HepG2 (cell line): ENCODE measurements around the gene PTX4. TPM values are rescaled to one million over a fixed set of nuclear protein-coding genes. Genes with fewer than 3 reads are reported as not detected.

Source experiments
- GABPB1 ChIP-seq: IDR thresholded peaks from 2 replicates; pipeline ENCODE4 v1.6.1; 2016; ENCODE audit warnings: mild to moderate bottlenecking, missing genetic modification reagents, moderate library complexity, missing compliant biosample characterization
- HNF4G ChIP-seq, 2 experiments: sonication (generic) in 1 of 2; formaldehyde crosslinking in 1 of 2; IDR thresholded peaks; 2 replicates each; pipeline versions ENCODE4 v1.4.0 to v1.6.1; 2011 to 2020; ENCODE audit warnings: borderline replicate concordance in 2 of 2, low read depth in 2 of 2, mild to moderate bottlenecking in 2 of 2, low read length in 1 of 2, missing genetic modification reagents in 1 of 2, moderate library complexity in 1 of 2
- NR1H2 ChIP-seq: sonication (generic); formaldehyde crosslinking; IDR thresholded peaks from 2 replicates; pipeline ENCODE4 v1.8.1; 2022; ENCODE audit warnings: low read depth, missing genetic modification reagents, borderline replicate concordance
- RORA ChIP-seq: sonication (generic); formaldehyde crosslinking; IDR thresholded peaks from 2 replicates; pipeline ENCODE4 v1.5.0; 2020; ENCODE audit warnings: mild to moderate bottlenecking, missing genetic modification reagents, moderate library complexity
- SALL1 ChIP-seq: sonication (generic); formaldehyde crosslinking; IDR thresholded peaks from 2 replicates; pipeline ENCODE4 v1.8.0; 2022; ENCODE audit warnings: mild to moderate bottlenecking, missing genetic modification reagents
- SP140L ChIP-seq: sonication (generic); formaldehyde crosslinking; IDR thresholded peaks from 2 replicates; pipeline ENCODE4 v1.4.0; 2020; ENCODE audit warnings: missing genetic modification reagents, borderline replicate concordance
- TARDBP ChIP-seq: sonication (generic); formaldehyde crosslinking; IDR thresholded peaks from 2 replicates; pipeline ENCODE4 v1.8.0; 2022; ENCODE audit warnings: mild to moderate bottlenecking, missing genetic modification reagents
- ZFP41 ChIP-seq: sonication (generic); formaldehyde crosslinking; IDR thresholded peaks from 2 replicates; pipeline ENCODE4 v1.4.0; 2020; ENCODE audit warnings: mild to moderate bottlenecking, missing genetic modification reagents, borderline replicate concordance
- ZFP62 ChIP-seq: sonication (generic); formaldehyde crosslinking; IDR thresholded peaks from 2 replicates; pipeline ENCODE4 v1.4.0; 2020; ENCODE audit warnings: missing genetic modification reagents
- ZNF30 ChIP-seq: sonication (generic); formaldehyde crosslinking; IDR thresholded peaks from 2 replicates; pipeline ENCODE4 v1.5.0; 2020; ENCODE audit warnings: mild to moderate bottlenecking, missing genetic modification reagents
- ZNF407 ChIP-seq: sonication (generic); formaldehyde crosslinking; IDR thresholded peaks from one replicate; pipeline ENCODE4 v1.5.1; 2020; ENCODE audit warnings: mild to moderate bottlenecking, missing genetic modification reagents; ENCODE audit errors: not compliant biosample characterization
- ZNF782 ChIP-seq: sonication (generic); formaldehyde crosslinking; IDR thresholded peaks from 2 replicates; pipeline ENCODE4 v1.4.0; 2020; ENCODE audit warnings: missing genetic modification reagents, mild to moderate bottlenecking, borderline replicate concordance
- ZNF891 ChIP-seq: sonication (generic); formaldehyde crosslinking; IDR thresholded peaks from 2 replicates; pipeline ENCODE4 v1.5.0; 2020; ENCODE audit warnings: mild to moderate bottlenecking, missing genetic modification reagents
- ZSCAN31 ChIP-seq: sonication (generic); formaldehyde crosslinking; IDR thresholded peaks from 2 replicates; pipeline ENCODE4 v1.5.0; 2020; ENCODE audit warnings: low read depth, mild to moderate bottlenecking, missing genetic modification reagents
- polyA plus RNA-seq, 8 experiments: library from polyadenylated mRNA; depleted of rRNA in 3 of 8; stranded (reverse) in 7 of 8; unstranded in 1 of 8; fragments of >200 nt; fragmentation: Illumina TruSeq in 4 of 8; extraction: Trizol in 4 of 8; gene quantifications; 2 replicates each; pipeline versions ENCODE4 v1.2.1 to v1.2.3, GENCODE V29; 2011 to 2016; ENCODE audit warnings: low read depth in 4 of 8, missing spikeins in 1 of 8, mixed read lengths in 1 of 8; ENCODE audit not compliant: insufficient read depth in 1 of 8
- total RNA-seq, 5 experiments: library from RNA; depleted of rRNA; stranded (reverse); fragments of >200 nt; fragmentation: Illumina TruSeq; extraction: Trizol; gene quantifications; 2 replicates each; pipeline ENCODE4 v1.2.3, GENCODE V29; 2016; ENCODE audit warnings: low read depth in 1 of 5
- TF ChIP-seq, protein P1 (sequence below): IDR thresholded peaks from 2 replicates; pipeline ENCODE4 v1.6.1; 2016
- TF ChIP-seq, protein P2 (sequence below): sonication (generic); formaldehyde crosslinking; conservative IDR thresholded peaks from 2 replicates; pipeline ENCODE4 v1.4.0; 2020; ENCODE audit warnings: missing genetic modification reagents

Gene PTX4
- total and polyA plus RNA-seq, 2 of the 13 experiments (the other 11 are each of a cell fraction or from before 2014, with no cell fraction given): 0.04 TPM; not detected in 1

DNA sequence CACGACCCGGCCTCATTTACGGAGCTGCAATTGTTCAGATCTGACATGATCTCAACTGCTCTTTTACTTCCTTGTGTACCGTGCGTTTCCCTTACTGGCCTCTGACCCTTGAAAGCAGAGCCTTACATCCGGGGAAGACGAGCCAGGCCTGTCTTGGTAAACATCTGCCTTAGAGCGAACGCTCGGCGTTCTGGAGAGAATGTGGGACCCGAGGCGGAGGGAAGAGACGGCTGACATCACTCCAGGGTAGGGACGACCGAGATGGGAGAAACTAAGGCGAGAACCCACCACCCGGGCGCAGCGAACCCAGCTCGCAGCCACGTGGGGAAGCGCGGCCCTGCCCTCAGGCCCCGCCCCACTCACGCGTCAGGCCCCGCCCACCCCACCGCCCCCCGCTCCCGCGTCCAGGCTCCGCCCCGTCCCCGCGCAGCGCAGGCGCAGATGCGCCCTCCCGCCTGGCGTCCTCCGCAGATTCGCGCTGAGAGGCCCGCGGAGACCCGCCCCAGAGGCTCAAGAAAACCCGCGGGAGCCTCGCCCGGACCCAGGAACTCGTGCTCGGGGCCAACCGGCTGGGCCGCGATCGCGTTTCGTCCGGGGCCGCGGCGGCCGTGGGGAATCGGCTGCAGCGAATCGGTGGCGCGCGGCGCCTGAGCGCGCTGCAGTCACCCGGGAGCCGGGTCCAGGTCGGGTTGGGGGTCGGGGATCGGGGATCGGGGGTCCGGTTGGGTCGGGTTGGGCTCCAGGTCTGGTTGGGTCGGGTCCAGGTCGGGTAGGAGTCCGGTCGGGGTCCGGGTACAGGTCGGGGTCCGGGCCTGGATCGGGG is 4.4 kb upstream of the PTX4 start, which contains the start of gene TELO2 (continued):
- TF ChIP-seq ZNF30 (CRISPR knock-in tag) (no peak), SALL1 (CRISPR knock-in tag) (peak; percentile 69), ZFP41 (CRISPR knock-in tag) (no peak), GABPB1 (CRISPR knock-in tag) (peak; percentile 64), ZNF782 (CRISPR knock-in tag) (no peak), ZNF407 (CRISPR knock-in tag) (no peak), ZSCAN31 (CRISPR knock-in tag) (0 out of 2 replicates have a peak, but pooled peaks have one; percentile 42), NR1H2 (CRISPR knock-in tag) (no peak), ZNF891 (no peak; the same call in 1 of the 2 replicates), RORA (CRISPR knock-in tag) (no peak), SP140L (CRISPR knock-in tag) (no peak), ZFP62 (CRISPR knock-in tag) (no peak), TARDBP (CRISPR knock-in tag) (no peak; the same call in none of the 2 replicates), HNF4G (IDR thresholded peaks at IDR 0.05; ENCODE audit: borderline replicate concordance, low read depth, low read length) (no peak), HNF4G (CRISPR knock-in tag; IDR thresholded peaks at IDR 0.05; ENCODE audit: borderline replicate concordance, low read depth) (no peak)
- TF ChIP-seq, protein P1, sequence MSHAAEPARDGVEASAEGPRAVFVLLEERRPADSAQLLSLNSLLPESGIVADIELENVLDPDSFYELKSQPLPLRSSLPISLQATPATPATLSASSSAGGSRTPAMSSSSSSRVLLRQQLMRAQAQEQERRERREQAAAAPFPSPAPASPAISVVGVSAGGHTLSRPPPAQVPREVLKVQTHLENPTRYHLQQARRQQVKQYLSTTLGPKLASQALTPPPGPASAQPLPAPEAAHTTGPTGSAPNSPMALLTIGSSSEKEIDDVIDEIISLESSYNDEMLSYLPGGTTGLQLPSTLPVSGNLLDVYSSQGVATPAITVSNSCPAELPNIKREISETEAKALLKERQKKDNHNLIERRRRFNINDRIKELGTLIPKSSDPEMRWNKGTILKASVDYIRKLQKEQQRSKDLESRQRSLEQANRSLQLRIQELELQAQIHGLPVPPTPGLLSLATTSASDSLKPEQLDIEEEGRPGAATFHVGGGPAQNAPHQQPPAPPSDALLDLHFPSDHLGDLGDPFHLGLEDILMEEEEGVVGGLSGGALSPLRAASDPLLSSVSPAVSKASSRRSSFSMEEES (CRISPR knock-in tag): peak; percentile 37; the same call in 1 of the 2 replicates
- TF ChIP-seq, protein P2, sequence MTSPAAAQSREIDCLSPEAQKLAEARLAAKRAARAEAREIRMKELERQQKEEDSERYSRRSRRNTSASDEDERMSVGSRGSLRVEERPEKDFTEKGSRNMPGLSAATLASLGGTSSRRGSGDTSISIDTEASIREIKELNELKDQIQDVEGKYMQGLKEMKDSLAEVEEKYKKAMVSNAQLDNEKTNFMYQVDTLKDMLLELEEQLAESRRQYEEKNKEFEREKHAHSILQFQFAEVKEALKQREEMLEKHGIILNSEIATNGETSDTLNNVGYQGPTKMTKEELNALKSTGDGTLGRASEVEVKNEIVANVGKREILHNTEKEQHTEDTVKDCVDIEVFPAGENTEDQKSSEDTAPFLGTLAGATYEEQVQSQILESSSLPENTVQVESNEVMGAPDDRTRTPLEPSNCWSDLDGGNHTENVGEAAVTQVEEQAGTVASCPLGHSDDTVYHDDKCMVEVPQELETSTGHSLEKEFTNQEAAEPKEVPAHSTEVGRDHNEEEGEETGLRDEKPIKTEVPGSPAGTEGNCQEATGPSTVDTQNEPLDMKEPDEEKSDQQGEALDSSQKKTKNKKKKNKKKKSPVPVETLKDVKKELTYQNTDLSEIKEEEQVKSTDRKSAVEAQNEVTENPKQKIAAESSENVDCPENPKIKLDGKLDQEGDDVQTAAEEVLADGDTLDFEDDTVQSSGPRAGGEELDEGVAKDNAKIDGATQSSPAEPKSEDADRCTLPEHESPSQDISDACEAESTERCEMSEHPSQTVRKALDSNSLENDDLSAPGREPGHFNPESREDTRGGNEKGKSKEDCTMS (CRISPR knock-in tag): no peak
